H1 (cell line): ENCODE results near the gene MTCH2. TPM values are rescaled to one million over a fixed set of nuclear protein-coding genes. Genes with fewer than 3 reads are reported as not detected.

Source experiments
- CTCF ChIA-PET: fragments of 300-600 bp; sonication (Branson Sonifier 250); formaldehyde crosslinking; loops from one replicate; lab custom pipeline; 2021; ENCODE audit not compliant: partially characterized antibody; lab: Charles Lee
- POLR2A ChIA-PET: fragments of 300-600 bp; sonication (Branson Sonifier 250); formaldehyde crosslinking; loops from one replicate; lab custom pipeline; 2021; ENCODE audit warnings: inconsistent platforms; ENCODE audit not compliant: partially characterized antibody; lab: Charles Lee
- DNase-seq, 2 experiments: peaks; one replicate each; pipeline versions ENCODE4 v3.0.0 to v3.0.0-alpha.2; 2010 to 2022; ENCODE audit warnings: low spot score in 2 of 2, low read depth in 1 of 2, mixed read lengths in 1 of 2
- FAIRE-seq: peaks from 2 replicates; lab custom pipeline; 2011; peaks lifted over from hg19 to GRCh38; lab: Jason Lieb, UNC
- H2AFZ ChIP-seq: 2 replicates; pipeline ENCODE4 v1.8.1; 2012; ENCODE audit warnings: low read length, inconsistent platforms
- H2AK5ac ChIP-seq: 2 replicates; pipeline ENCODE4 v1.6.1; 2013; ENCODE audit warnings: low read depth, low read length
- H2BK120ac ChIP-seq: replicated peaks from 2 replicates; pipeline ENCODE3; 2013; ENCODE audit warnings: low read depth, low read length, inconsistent platforms
- H2BK12ac ChIP-seq: 2 replicates; pipeline ENCODE4 v1.6.1; 2013; ENCODE audit warnings: low read depth, low read length
- H2BK15ac ChIP-seq: 2 replicates; pipeline ENCODE4 v1.6.1; 2013; ENCODE audit warnings: low read length
- H2BK20ac ChIP-seq: 2 replicates; pipeline ENCODE4 v1.6.1; 2013; ENCODE audit warnings: low read length
- H2BK5ac ChIP-seq: 2 replicates; pipeline ENCODE4 v1.6.1; 2013; ENCODE audit warnings: low read depth, low read length
- H3K14ac ChIP-seq: 2 replicates; pipeline ENCODE4 v1.6.1; 2013; ENCODE audit warnings: inconsistent platforms; ENCODE audit not compliant: insufficient read length
- H3K18ac ChIP-seq: 2 replicates; pipeline ENCODE4 v1.6.1; 2013; ENCODE audit warnings: low read length; ENCODE audit errors: extremely low read depth
- H3K23ac ChIP-seq: 2 replicates; pipeline ENCODE4 v1.6.1; 2013; ENCODE audit warnings: inconsistent platforms; ENCODE audit not compliant: insufficient read length
- H3K23me2 ChIP-seq: 2 replicates; pipeline ENCODE4 v1.6.1; 2013; ENCODE audit warnings: low read depth, low read length
- H3K27ac ChIP-seq: 2 replicates; pipeline ENCODE4 v1.6.1; 2011; ENCODE audit warnings: low read depth, low read length, inconsistent platforms
- H3K27me3 ChIP-seq, 4 experiments: replicated peaks in 1 of 4; 1 replicate in 1 of 4; 2 replicates in 3 of 4; pipeline versions ENCODE4 v1.6.1 to v1.8.1; 2011 to 2013; ENCODE audit warnings: low read length in 3 of 4, mild to moderate bottlenecking in 3 of 4, inconsistent platforms in 2 of 4, mixed read lengths in 2 of 4, moderate library complexity in 1 of 4; ENCODE audit not compliant: control insufficient read depth in 3 of 4, insufficient read depth in 3 of 4; ENCODE audit errors: extremely low read depth in 1 of 4
- H3K36me3 ChIP-seq, 4 experiments: 2 replicates each; pipeline versions ENCODE4 v1.6.1 to v1.8.1; 2011 to 2013; ENCODE audit warnings: mild to moderate bottlenecking in 4 of 4, low read length in 3 of 4, moderate library complexity in 2 of 4, control low read depth in 1 of 4, inconsistent platforms in 1 of 4; ENCODE audit not compliant: insufficient read depth in 4 of 4, control insufficient read depth in 2 of 4
- H3K4ac ChIP-seq: replicated peaks from 2 replicates; pipeline ENCODE3; 2013; ENCODE audit warnings: low read length, low read depth, mixed read lengths, inconsistent platforms; ENCODE audit not compliant: insufficient read length
- H3K4me1 ChIP-seq, 4 experiments: replicated peaks in 1 of 4; 1 replicate in 1 of 4; 2 replicates in 3 of 4; pipeline versions ENCODE4 v1.6.1 to v1.8.1; 2011 to 2013; ENCODE audit warnings: low read length in 3 of 4, inconsistent platforms in 2 of 4, mixed read lengths in 1 of 4; ENCODE audit not compliant: insufficient read depth in 4 of 4, control insufficient read depth in 3 of 4
- H3K4me2 ChIP-seq, 2 experiments: 2 replicates each; pipeline versions ENCODE4 v1.6.1 to v1.8.1; 2011 to 2013; ENCODE audit warnings: low read depth in 2 of 2, low read length in 2 of 2, control low read depth in 1 of 2, inconsistent platforms in 1 of 2, mild to moderate bottlenecking in 1 of 2; ENCODE audit not compliant: insufficient read depth in 1 of 2
- H3K4me3 ChIP-seq, 4 experiments: fragments of 200-600, 300-600 bp in 1 of 4; sonication (generic), shearing (Covaris generic), sonication (Bioruptor Twin) in 1 of 4; 2 replicates each; pipeline versions ENCODE4 v1.5.1 to v1.8.1; 2011 to 2016; ENCODE audit warnings: low read length in 4 of 4, low read depth in 3 of 4, control low read depth in 2 of 4, inconsistent platforms in 2 of 4, mild to moderate bottlenecking in 2 of 4, mixed read lengths in 1 of 4, moderate library complexity in 1 of 4; ENCODE audit not compliant: insufficient read depth in 2 of 4; ENCODE audit errors: extremely low read depth in 1 of 4
- H3K56ac ChIP-seq: replicated peaks from 2 replicates; pipeline ENCODE3; 2013; ENCODE audit warnings: low read depth, mild to moderate bottlenecking, mixed read lengths, low read length, inconsistent platforms; ENCODE audit not compliant: insufficient read length
- H3K79me1 ChIP-seq: 2 replicates; pipeline ENCODE4 v1.6.1; 2013; ENCODE audit warnings: low read depth, low read length, control low read depth
- H3K79me2 ChIP-seq, 2 experiments: 2 replicates each; pipeline versions ENCODE4 v1.6.1 to v1.8.1; 2012 to 2013; ENCODE audit warnings: low read length in 2 of 2, mild to moderate bottlenecking in 2 of 2, inconsistent platforms in 1 of 2; ENCODE audit not compliant: insufficient read depth in 2 of 2, control insufficient read depth in 1 of 2
- H3K9ac ChIP-seq, 4 experiments: replicated peaks in 1 of 4; 1 replicate in 1 of 4; 2 replicates in 3 of 4; pipeline versions ENCODE4 v1.6.1 to v1.8.1; 2011 to 2013; ENCODE audit warnings: low read depth in 3 of 4, low read length in 3 of 4, control low read depth in 2 of 4, mild to moderate bottlenecking in 2 of 4, moderate library complexity in 2 of 4, inconsistent platforms in 1 of 4; ENCODE audit errors: extremely low read depth in 1 of 4
- H3K9me3 ChIP-seq, 2 experiments: 2 replicates each; pipeline versions ENCODE4 v1.6.1 to v1.8.1; 2012 to 2013; ENCODE audit warnings: mild to moderate bottlenecking in 2 of 2, moderate library complexity in 2 of 2, control low read depth in 1 of 2, inconsistent platforms in 1 of 2, low read depth in 1 of 2, low read length in 1 of 2, mixed read lengths in 1 of 2; ENCODE audit not compliant: insufficient read depth in 2 of 2
- H4K20me1 ChIP-seq, 2 experiments: replicated peaks in 1 of 2; 2 replicates each; pipeline versions ENCODE3 to v1.8.1; 2011 to 2013; ENCODE audit warnings: inconsistent platforms in 2 of 2, low read length in 2 of 2, mild to moderate bottlenecking in 1 of 2; ENCODE audit not compliant: insufficient read depth in 2 of 2, control insufficient read depth in 1 of 2
- H4K5ac ChIP-seq: 2 replicates; pipeline ENCODE4 v1.6.1; 2013; ENCODE audit warnings: low read length, low read depth, mixed read lengths, inconsistent platforms; ENCODE audit not compliant: insufficient read length
- H4K8ac ChIP-seq: 2 replicates; pipeline ENCODE4 v1.8.0; 2013; ENCODE audit warnings: mild to moderate bottlenecking, moderate library complexity, low read length, inconsistent platforms; ENCODE audit not compliant: insufficient read depth; ENCODE audit errors: extremely low read depth
- H4K91ac ChIP-seq: replicated peaks from 2 replicates; pipeline ENCODE3; 2013; ENCODE audit warnings: low read length, mixed read lengths, inconsistent platforms; ENCODE audit not compliant: insufficient read length
- CBX8 ChIP-seq: fragments of 300-800, 300-1000 bp; sonication (generic); IDR thresholded peaks from 2 replicates; pipeline ENCODE4 v1.7.1; 2016; ENCODE audit warnings: low read depth, low read length, borderline replicate concordance
- EGR1 ChIP-seq: IDR thresholded peaks from 2 replicates; pipeline ENCODE4 v1.6.1; 2011; ENCODE audit warnings: low read depth, low read length, borderline replicate concordance
- EZH2 ChIP-seq: fragments of 200-600 bp; sonication (generic); IDR thresholded peaks from 2 replicates; pipeline ENCODE4 v1.7.1; 2012; ENCODE audit warnings: low read depth, mild to moderate bottlenecking, moderate library complexity, low read length, inconsistent platforms; ENCODE audit not compliant: severe bottlenecking
- JUN ChIP-seq: IDR thresholded peaks from 2 replicates; pipeline ENCODE4 v1.6.1; 2011; ENCODE audit warnings: low read depth, mild to moderate bottlenecking, improper control_type of control experiment, low read length
- JUND ChIP-seq: IDR thresholded peaks from 2 replicates; pipeline ENCODE4 v1.6.1; 2011; ENCODE audit warnings: mild to moderate bottlenecking, improper control_type of control experiment, low read length
- KDM5A ChIP-seq: fragments of 200-600 bp; IDR thresholded peaks from 2 replicates; pipeline ENCODE4 v1.7.1; 2012; ENCODE audit warnings: mild to moderate bottlenecking, low read length, inconsistent platforms, mixed read lengths
- POLR2A ChIP-seq, 2 experiments: IDR thresholded peaks; 1 replicate in 1 of 2; 2 replicates in 1 of 2; pipeline ENCODE4 v1.6.1; 2011; ENCODE audit warnings: low read depth in 2 of 2, low read length in 2 of 2, mild to moderate bottlenecking in 2 of 2; ENCODE audit errors: control extremely low read depth in 1 of 2
- POLR2AphosphoS5 ChIP-seq: IDR thresholded peaks from 2 replicates; pipeline ENCODE4 v1.6.1; 2011; ENCODE audit warnings: low read depth, low read length
- RXRA ChIP-seq: IDR thresholded peaks from 2 replicates; pipeline ENCODE4 v1.6.1; 2011; ENCODE audit warnings: low read depth, mild to moderate bottlenecking, low read length, moderate library complexity; ENCODE audit not compliant: insufficient read depth
- SAP30 ChIP-seq: fragments of 300-600 bp; sonication (generic); IDR thresholded peaks from 2 replicates; pipeline ENCODE4 v1.7.1; 2012; ENCODE audit warnings: low read length, moderate library complexity, mild to moderate bottlenecking, inconsistent platforms; ENCODE audit not compliant: insufficient read depth, insufficient replicate concordance
- SIX5 ChIP-seq: IDR thresholded peaks from 2 replicates; pipeline ENCODE4 v1.6.1; 2011; ENCODE audit warnings: mild to moderate bottlenecking, low read depth, low read length
- SP1 ChIP-seq: IDR thresholded peaks from 2 replicates; pipeline ENCODE4 v1.6.1; 2011; ENCODE audit warnings: low read depth, low read length
- SP2 ChIP-seq: IDR thresholded peaks from 2 replicates; pipeline ENCODE4 v1.6.1; 2012; ENCODE audit warnings: mild to moderate bottlenecking, low read length, inconsistent platforms
- SP4 ChIP-seq: IDR thresholded peaks from 2 replicates; pipeline ENCODE4 v1.6.1; 2012; ENCODE audit warnings: low read length, inconsistent platforms
- TAF7 ChIP-seq: optimal IDR thresholded peaks from 2 replicates; pipeline ENCODE3; 2011; ENCODE audit warnings: low read depth, mild to moderate bottlenecking, inconsistent platforms, low read length, moderate library complexity, borderline replicate concordance
- YY1 ChIP-seq: IDR thresholded peaks from 2 replicates; pipeline ENCODE4 v1.6.1; 2011; ENCODE audit warnings: low read depth, mild to moderate bottlenecking, low read length
- ZNF274 ChIP-seq: IDR thresholded peaks from 2 replicates; pipeline ENCODE4 v1.7.0; 2012; ENCODE audit warnings: low read length, borderline replicate concordance; ENCODE audit errors: extremely low read depth
- WGBS, 2 experiments: shearing (Covaris generic) in 1 of 2; methylation state at CpG; one replicate each; pipeline versions ENCODE4 v1.1.6 to v1.1.7; 2013 to 2015; ENCODE audit warnings: low lambda C conversion rate in 2 of 2, mixed read lengths in 2 of 2, inconsistent platforms in 1 of 2, low coverage in 1 of 2, missing lambda C conversion rate in 1 of 2; ENCODE audit not compliant: insufficient replicate concordance in 2 of 2, insufficient coverage in 1 of 2, insufficient read length in 1 of 2; ENCODE audit errors: extremely low coverage in 1 of 2, missing lambda C conversion rate in 1 of 2; 5-methylcytosine and 5-hydroxymethylcytosine counted together
- polyA plus RNA-seq, 7 experiments: library from polyadenylated mRNA; depleted of rRNA in 3 of 7; stranded (reverse) in 5 of 7; unstranded in 2 of 7; fragments of >200 nt in 5 of 7; fragments of 200-250 nt in 2 of 7; gene quantifications; 1 replicate in 5 of 7; 2 replicates in 1 of 7; 4 replicates in 1 of 7; pipeline versions ENCODE4 v1.2.1 to v1.2.3, GENCODE V29; 2011 to 2013; ENCODE audit warnings: missing spikeins in 2 of 7, mixed read lengths in 2 of 7
- total RNA-seq: library from RNA; stranded (reverse); fragmentation: NEBNext Ultra II Directional; extraction: Animal tissue kit (Norgen Biotek cat#: 25700); gene quantifications from 2 replicates; pipeline ENCODE4 v1.2.1, GENCODE V29; 2021

MTCH2 gene
- total and polyA plus RNA-seq, 2 of the 8 experiments (the other 6 are each of a cell fraction or from before 2014, with no cell fraction given) = 157 to 171 TPM

- Histone ChIP-seq H3K9ac (no peak overlapping the region), H3K18ac (no peak overlapping the region), H3K4ac (no peak overlapping the region), H3K4me1 (peaks cover 0 to 2% (median 0%) of the 10 kb centered on the region in 4 experiments; a peak in 3 of 7 replicates), H2BK12ac (no peak overlapping the region), H3K27me3 (no peaks in the 10 kb centered on the region), H3K56ac (no peak overlapping the region), H2BK120ac (no peak overlapping the region), H4K5ac (no peak overlapping the region), H3K14ac (no peak overlapping the region), H3K36me3 (no peaks in the 10 kb centered on the region), H2AFZ (no peak overlapping the region), H3K23me2 (0 out of 2 replicates have a peak, but pooled peaks cover 2% of the 10 kb centered on the region), H3K79me1 (no peaks in the 10 kb centered on the region), H3K9me3 (no peaks in the 10 kb centered on the region), H2BK5ac (no peak overlapping the region), H3K27ac (no peak overlapping the region), H4K8ac (no peak overlapping the region), H4K20me1 (no peaks in the 10 kb centered on the region), H3K79me2 (peaks cover 0 to 8% of the 10 kb centered on the region in 2 experiments; a peak in 3 of 4 replicates), H2AK5ac (no peak overlapping the region), H2BK20ac (no peak overlapping the region), H2BK15ac (no peak overlapping the region), H3K23ac (no peak overlapping the region), H3K4me3 (no peak overlapping the region), H4K91ac (no peak overlapping the region), H3K4me2 (no peak overlapping the region)
- FAIRE-seq (no peak), DNase-seq (no peak)
- ChIA-PET POLR2A (no interaction called here), CTCF (no interaction called here)
- WGBS, 2 experiments = 85% methylated on average over 6 of the region's 6 CpGs; no CpG with 5 or more reads in 1 of the 2 experiments
- TF ChIP-seq SP2 (no peak), POLR2A (IDR thresholded peaks at IDR 0.05; ENCODE audit: control extremely low read depth in 1 of 2, low read depth in 2 of 2, low read length in 2 of 2) (no peak), POLR2AphosphoS5 (no peak), RXRA (no peak), JUND (no peak), KDM5A (no peak), EGR1 (no peak), SP1 (no peak), SIX5 (no peak), JUN (no peak), SAP30 (no peak), CBX8 (no peak), EZH2 (no peak), YY1 (no peak), SP4 (no peak), ZNF274 (no peak), TAF7 (no peak)
These were observed 3.7 kb upstream of the MTCH2 start for GRCh38 chr11:47646019-47646418.
